GM12873 (cell line): ENCODE measurements around the gene EDAR.

Source experiments
- TF ChIP-seq, protein P1 (sequence below): IDR thresholded peaks from 2 replicates; pipeline ENCODE4 v1.5.1; 2012; ENCODE audit warnings: low read depth, mild to moderate bottlenecking, moderate library complexity, low read length, control low read depth; ENCODE audit not compliant: insufficient read depth; ENCODE audit errors: missing control alignments

Gene EDAR

DNA sequence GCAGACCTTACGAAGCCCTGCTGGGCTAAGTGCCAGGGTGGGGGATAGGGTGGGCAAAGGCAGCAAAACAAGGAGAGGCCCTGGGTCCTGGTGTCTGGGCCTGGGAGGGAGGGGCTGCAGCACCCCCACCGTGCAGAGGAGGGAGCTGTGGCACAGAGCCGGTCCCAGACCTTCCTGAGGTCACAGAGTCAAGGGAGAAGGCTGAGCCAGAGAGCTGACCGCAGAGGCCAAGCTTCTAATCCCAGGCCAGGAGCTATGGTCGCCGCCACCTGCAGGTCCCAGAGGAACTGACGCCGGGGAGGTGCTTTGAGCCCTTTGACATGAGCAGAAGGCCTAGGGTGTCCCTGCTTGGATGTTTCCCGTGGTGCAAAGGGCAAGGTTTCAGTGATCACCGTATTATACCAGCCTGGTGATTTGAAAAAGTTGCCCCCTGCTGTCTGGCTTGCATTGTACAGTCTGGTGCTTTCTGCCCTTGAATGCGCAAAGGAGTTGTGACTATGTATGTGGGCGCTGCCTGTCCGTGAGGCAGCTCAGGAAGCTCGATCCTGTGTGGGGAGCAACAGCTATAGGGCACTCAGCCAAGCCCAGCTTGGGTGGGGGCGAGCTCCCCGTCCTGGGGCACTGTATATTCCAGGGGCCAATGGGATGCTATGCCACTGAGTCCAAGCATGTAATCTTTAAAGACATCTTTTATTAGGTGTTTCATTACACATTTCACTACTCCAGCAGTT lies 44.3 kb downstream of the EDAR start:
- TF ChIP-seq, protein P1, sequence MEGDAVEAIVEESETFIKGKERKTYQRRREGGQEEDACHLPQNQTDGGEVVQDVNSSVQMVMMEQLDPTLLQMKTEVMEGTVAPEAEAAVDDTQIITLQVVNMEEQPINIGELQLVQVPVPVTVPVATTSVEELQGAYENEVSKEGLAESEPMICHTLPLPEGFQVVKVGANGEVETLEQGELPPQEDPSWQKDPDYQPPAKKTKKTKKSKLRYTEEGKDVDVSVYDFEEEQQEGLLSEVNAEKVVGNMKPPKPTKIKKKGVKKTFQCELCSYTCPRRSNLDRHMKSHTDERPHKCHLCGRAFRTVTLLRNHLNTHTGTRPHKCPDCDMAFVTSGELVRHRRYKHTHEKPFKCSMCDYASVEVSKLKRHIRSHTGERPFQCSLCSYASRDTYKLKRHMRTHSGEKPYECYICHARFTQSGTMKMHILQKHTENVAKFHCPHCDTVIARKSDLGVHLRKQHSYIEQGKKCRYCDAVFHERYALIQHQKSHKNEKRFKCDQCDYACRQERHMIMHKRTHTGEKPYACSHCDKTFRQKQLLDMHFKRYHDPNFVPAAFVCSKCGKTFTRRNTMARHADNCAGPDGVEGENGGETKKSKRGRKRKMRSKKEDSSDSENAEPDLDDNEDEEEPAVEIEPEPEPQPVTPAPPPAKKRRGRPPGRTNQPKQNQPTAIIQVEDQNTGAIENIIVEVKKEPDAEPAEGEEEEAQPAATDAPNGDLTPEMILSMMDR, result no peak

- TF ChIP-seq, protein P1, result no peak
These were observed 45.3 kb downstream of the EDAR start for GRCh38 chr2:108943751-108944150.

GRCh38 chr2:108942888-108943287 lies 46.1 kb downstream of the EDAR start:
- TF ChIP-seq, protein P1, result no peak

DNA sequence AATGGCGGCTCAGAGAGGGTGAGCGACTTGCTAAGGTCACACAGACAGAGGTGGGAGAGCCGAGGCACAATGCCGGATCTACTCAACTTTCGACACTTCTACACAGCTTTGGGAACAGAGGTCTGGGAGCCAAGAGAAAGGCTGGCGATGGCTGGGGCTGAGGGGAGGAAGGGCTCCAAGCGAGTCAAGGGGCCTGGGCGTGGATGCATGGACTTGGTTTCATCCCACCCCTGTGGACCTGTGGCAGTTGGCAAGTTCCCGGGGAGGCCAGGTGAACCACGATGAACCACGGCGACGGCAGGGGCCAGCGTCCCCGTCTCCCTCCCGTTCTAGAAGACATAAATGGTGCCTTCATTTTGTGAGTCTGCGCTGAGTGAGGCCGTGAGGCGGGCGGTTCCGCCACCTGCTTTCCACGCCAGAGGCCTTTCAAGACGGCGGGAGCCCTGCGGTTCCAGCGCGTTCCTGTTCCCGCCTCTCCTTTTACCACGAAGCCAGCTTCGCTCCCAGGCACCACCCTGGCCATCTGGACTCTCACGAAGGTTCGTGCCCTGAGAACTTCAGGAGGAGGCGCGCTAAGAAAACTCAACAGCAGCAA lies 46.7 kb downstream of the EDAR start:
- TF ChIP-seq, protein P1, result no peak

DNA sequence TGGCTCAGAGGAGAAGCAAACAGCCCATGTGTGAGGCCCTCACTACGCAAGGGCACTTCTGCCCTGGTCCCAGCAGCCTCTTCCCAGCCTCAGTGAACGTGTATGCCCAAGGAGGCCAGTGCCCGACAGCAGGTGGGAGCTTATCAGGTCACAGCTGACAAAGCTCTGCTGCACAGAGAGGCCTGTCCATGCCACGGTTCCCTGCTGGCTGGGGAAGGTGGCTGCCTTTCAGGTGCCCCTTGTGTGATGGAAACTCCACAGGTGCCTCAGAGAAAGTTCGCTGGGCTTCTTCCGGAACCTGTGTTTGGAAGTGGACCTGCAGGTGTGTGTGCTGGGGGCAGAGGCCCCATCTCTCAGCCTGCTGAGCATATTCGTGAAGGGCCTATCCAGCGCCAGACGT lies 47.3 kb downstream of the EDAR start:
- TF ChIP-seq, protein P1, result no peak

GRCh38 chr2:108941161-108941665 lies 47.8 kb downstream of the EDAR start:
- TF ChIP-seq, protein P1, result no peak

DNA sequence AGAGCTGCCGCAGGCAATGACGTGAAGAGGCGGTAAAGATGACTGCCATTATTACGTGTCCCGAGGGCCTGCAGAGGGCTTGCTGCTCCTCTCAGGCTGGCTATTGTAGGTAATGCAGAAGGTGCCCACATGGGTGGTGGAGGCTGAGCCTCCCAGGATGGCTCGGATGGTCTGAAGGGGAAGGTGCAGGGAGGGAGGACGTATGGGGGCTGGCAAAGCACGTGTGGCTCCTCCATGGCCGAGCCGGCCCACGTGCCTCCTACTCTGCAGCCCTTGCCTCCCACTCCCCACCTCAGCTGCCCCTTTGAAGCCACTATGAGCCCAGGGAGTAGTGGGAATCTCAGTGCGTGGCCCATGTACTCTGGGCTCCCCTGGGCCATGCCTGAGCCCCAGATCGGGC lies 48.9 kb downstream of the EDAR start:
- TF ChIP-seq, protein P1, result no peak
